ENCODE data around the gene SLC1A3.
"Not testable (repeated sequence)": the region's sequence is repeated elsewhere in the genome, so short reads cannot be mapped to it uniquely, and the experiment has no call there.

SLC1A3 gene

DNA sequence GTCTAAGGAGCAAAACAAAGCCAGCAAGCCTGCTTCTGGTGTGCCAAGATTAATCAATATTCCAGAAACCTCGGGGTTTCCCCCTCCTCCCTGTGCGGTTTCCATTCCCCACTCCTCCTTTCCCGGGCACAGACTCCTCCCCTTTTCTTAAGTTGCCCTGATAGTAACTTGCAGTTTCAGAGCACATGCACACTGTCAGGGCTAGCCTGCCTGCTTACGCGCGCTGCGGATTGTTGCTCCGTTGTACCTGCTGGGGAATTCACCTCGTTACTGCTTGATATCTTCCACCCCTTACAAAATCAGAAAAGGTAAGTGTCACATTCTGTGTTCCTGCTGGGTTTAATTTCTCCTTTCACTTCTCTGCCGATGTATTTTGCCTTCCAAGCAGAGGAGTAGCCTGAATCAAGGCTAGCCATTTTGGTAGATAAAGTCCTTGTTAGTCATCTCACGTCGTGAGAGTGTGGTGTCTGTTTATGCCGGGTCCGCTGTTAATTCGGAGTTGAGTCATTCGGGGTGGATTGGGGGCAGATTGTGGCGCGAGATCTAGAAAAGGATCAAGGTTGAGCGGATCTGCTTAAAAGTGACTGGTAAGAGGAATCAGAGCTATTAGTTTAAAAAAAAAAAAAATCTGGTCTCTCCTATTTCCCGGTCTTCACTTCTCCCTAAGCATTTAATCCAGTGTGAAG, at the start of gene SLC1A3:
Gene SLC1A3, plus strand, starts transcription at position 179 of the 686 bp plus-strand sequence. CDS start 1,818 bp downstream, outside the sequence.
- Mint-ChIP-seq H3K4me1 (ENCODE audit: low read depth) (peaks cover 15% of the 10 kb centered on the region), H3K27me3 (ENCODE audit: low read depth) (peaks cover 59% of the 10 kb centered on the region), H3K36me3 (ENCODE audit: low read depth) (no peaks in the 10 kb centered on the region), H3K4me3 (peak within 1 kb of the TSS; percentile 62), H3K9me3 (no peaks in the 10 kb centered on the region), H3K27ac (no peak within 1 kb of the TSS)
- peak; percentile 63 for DNase-seq (ENCODE audit: low spot score)

DNA sequence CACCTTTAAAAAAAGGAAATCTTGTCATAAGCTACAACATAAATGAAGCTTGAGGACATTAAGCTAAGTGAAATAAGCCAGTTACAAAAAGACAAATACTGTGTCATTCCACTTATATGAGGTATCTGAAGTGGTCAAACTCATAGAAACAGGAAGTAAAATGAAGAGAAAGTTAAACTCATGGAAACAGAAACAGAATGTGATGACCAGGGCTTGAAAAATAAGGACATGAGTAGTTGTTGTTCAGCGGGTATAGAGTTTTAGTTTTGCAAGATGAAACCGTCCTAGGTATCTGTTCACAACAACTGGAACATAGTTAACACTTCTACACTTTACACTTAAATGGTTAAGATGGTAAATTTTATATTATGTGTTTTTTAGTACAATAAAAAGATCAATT, 47.8 kb upstream of the SLC1A3 start:
- Mint-ChIP-seq H3K27ac (no peak overlapping the region), H3K36me3 (ENCODE audit: low read depth) (no peaks in the 10 kb centered on the region), H3K27me3 (ENCODE audit: low read depth) (no peaks in the 10 kb centered on the region), H3K4me3 (no peak overlapping the region), H3K4me1 (ENCODE audit: low read depth) (no peaks in the 10 kb centered on the region), H3K9me3 (no peaks in the 10 kb centered on the region)
- DNase-seq (ENCODE audit: low spot score) = no peak

- no peak for DNase-seq (ENCODE audit: low spot score)
- no peaks in the 10 kb centered on the region for H3K4me1 Mint-ChIP-seq (ENCODE audit: low read depth)
- H3K36me3 Mint-ChIP-seq (ENCODE audit: low read depth) = no peaks in the 10 kb centered on the region
- H3K9me3 Mint-ChIP-seq = no peaks in the 10 kb centered on the region
- no peaks in the 10 kb centered on the region for H3K27me3 Mint-ChIP-seq (ENCODE audit: low read depth)
- no peak overlapping the region for H3K27ac Mint-ChIP-seq
- H3K4me3 Mint-ChIP-seq = no peak overlapping the region
These were observed 44.8 kb upstream of the SLC1A3 start for GRCh38 chr5:36561601-36562000.

GRCh38 chr5:36569491-36569890, 36.9 kb upstream of the SLC1A3 start:
- Mint-ChIP-seq H3K27ac (no peak overlapping the region), H3K4me1 (ENCODE audit: low read depth) (no peaks in the 10 kb centered on the region), H3K9me3 (no peaks in the 10 kb centered on the region)

GRCh38 chr5:36570301-36571095, 35.9 kb upstream of the SLC1A3 start:
- H3K27ac Mint-ChIP-seq = no peak overlapping the region
- no peaks in the 10 kb centered on the region for H3K4me1 Mint-ChIP-seq (ENCODE audit: low read depth)
- no peaks in the 10 kb centered on the region for H3K36me3 Mint-ChIP-seq (ENCODE audit: low read depth)
- no peak overlapping the region for H3K4me3 Mint-ChIP-seq
- no peaks in the 10 kb centered on the region for H3K9me3 Mint-ChIP-seq
- no peak for DNase-seq (ENCODE audit: low spot score)
- no peaks in the 10 kb centered on the region for H3K27me3 Mint-ChIP-seq (ENCODE audit: low read depth)

More at GRCh38 chr5:36569491-36569890, 36.9 kb upstream of the SLC1A3 start:
- H3K4me3 Mint-ChIP-seq = no peak overlapping the region
- DNase-seq (ENCODE audit: low spot score) = no peak
- no peaks in the 10 kb centered on the region for H3K27me3 Mint-ChIP-seq (ENCODE audit: low read depth)
- H3K36me3 Mint-ChIP-seq (ENCODE audit: low read depth) = no peaks in the 10 kb centered on the region

- Mint-ChIP-seq H3K27me3 (ENCODE audit: low read depth) (no peaks in the 10 kb centered on the region), H3K9me3 (no peaks in the 10 kb centered on the region), H3K4me3 (no peak overlapping the region), H3K4me1 (ENCODE audit: low read depth) (no peaks in the 10 kb centered on the region), H3K36me3 (ENCODE audit: low read depth) (no peaks in the 10 kb centered on the region), H3K27ac (no peak overlapping the region)
- DNase-seq (ENCODE audit: low spot score) = no peak
These were observed 34.9 kb upstream of the SLC1A3 start for GRCh38 chr5:36571401-36572042.

GRCh38 chr5:36573438-36573837, 33.0 kb upstream of the SLC1A3 start:
- H3K9me3 Mint-ChIP-seq = no peaks in the 10 kb centered on the region
- H3K27me3 Mint-ChIP-seq (ENCODE audit: low read depth) = no peaks in the 10 kb centered on the region
- H3K4me3 Mint-ChIP-seq = no peak overlapping the region
- DNase-seq (ENCODE audit: low spot score) = no peak
- no peak overlapping the region for H3K27ac Mint-ChIP-seq
- no peaks in the 10 kb centered on the region for H3K4me1 Mint-ChIP-seq (ENCODE audit: low read depth)
- no peaks in the 10 kb centered on the region for H3K36me3 Mint-ChIP-seq (ENCODE audit: low read depth)

GRCh38 chr5:36575361-36575781, 31.0 kb upstream of the SLC1A3 start:
- H3K27me3 Mint-ChIP-seq (ENCODE audit: low read depth) = peaks cover 2% of the 10 kb centered on the region
- H3K36me3 Mint-ChIP-seq (ENCODE audit: low read depth) = no peaks in the 10 kb centered on the region
- no peak for DNase-seq (ENCODE audit: low spot score)
- no peaks in the 10 kb centered on the region for H3K4me1 Mint-ChIP-seq (ENCODE audit: low read depth)
- H3K27ac Mint-ChIP-seq = no peak overlapping the region
- no peaks in the 10 kb centered on the region for H3K9me3 Mint-ChIP-seq
- no peak overlapping the region for H3K4me3 Mint-ChIP-seq

- H3K4me3 Mint-ChIP-seq = no peak overlapping the region
- DNase-seq (ENCODE audit: low spot score) = no peak
- no peaks in the 10 kb centered on the region for H3K9me3 Mint-ChIP-seq
- H3K36me3 Mint-ChIP-seq (ENCODE audit: low read depth) = no peaks in the 10 kb centered on the region
- peaks cover 2% of the 10 kb centered on the region for H3K27me3 Mint-ChIP-seq (ENCODE audit: low read depth)
- no peak overlapping the region for H3K27ac Mint-ChIP-seq
- no peaks in the 10 kb centered on the region for H3K4me1 Mint-ChIP-seq (ENCODE audit: low read depth)
These were observed 29.7 kb upstream of the SLC1A3 start for GRCh38 chr5:36576721-36577120.

GRCh38 chr5:36579858-36580257, 26.5 kb upstream of the SLC1A3 start:
- H3K4me3 Mint-ChIP-seq; H3K4me1 Mint-ChIP-seq (ENCODE audit: low read depth); H3K27ac Mint-ChIP-seq; H3K9me3 Mint-ChIP-seq; H3K36me3 Mint-ChIP-seq (ENCODE audit: low read depth); H3K27me3 Mint-ChIP-seq (ENCODE audit: low read depth); DNase-seq (ENCODE audit: low spot score): not testable (repeated sequence)

- no peak overlapping the region for H3K27ac Mint-ChIP-seq
- H3K9me3 Mint-ChIP-seq = no peaks in the 10 kb centered on the region
- no peak for DNase-seq (ENCODE audit: low spot score)
- no peaks in the 10 kb centered on the region for H3K4me1 Mint-ChIP-seq (ENCODE audit: low read depth)
- peaks cover 2% of the 10 kb centered on the region for H3K27me3 Mint-ChIP-seq (ENCODE audit: low read depth)
- no peak overlapping the region for H3K4me3 Mint-ChIP-seq
- H3K36me3 Mint-ChIP-seq (ENCODE audit: low read depth) = no peaks in the 10 kb centered on the region
These were observed 25.3 kb upstream of the SLC1A3 start for GRCh38 chr5:36581070-36581469.

DNA sequence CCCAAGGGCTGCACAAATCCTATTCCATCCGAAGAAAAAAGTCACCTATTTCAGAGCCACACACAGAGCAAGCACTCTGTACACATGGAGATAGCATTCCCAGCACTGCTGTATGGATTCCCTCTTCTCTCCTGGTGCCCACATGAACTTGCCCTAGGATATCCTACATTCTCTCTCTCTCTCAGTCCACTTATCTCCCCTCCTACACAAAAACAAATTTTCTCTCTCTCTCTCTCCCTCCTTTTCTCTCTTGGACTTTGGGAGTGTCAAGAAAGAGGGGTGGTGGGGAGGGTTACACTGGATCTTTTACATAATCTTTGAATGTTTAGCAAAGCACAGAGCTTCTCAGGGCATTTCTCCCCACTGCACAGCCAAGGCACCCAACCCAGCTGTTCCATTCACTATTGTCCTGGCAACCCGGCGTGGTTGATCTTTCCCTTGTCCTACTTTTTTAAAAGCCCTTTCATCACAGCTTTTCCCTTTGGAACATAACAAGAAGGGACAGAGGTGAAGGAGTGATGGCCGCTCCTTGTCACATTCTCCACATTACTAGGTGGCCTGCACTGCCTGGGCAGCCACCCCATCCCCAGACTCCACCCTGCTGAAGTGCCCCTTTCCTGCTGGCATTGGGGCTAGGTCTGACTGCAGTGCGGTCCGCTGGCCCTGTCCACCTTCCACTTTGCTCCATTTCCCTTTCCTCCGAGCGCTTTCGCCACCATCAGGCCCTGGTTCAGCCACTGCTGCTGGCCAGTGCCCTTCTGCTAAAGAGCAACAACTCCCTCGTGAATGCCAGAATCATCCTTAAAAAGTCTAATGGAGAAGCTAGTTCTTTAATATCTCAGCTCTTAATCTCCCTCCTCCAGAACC, 22.2 kb upstream of the SLC1A3 start:
- Mint-ChIP-seq H3K4me3 (no peak overlapping the region), H3K4me1 (ENCODE audit: low read depth) (no peaks in the 10 kb centered on the region), H3K9me3 (no peaks in the 10 kb centered on the region), H3K27ac (no peak overlapping the region), H3K36me3 (ENCODE audit: low read depth) (no peaks in the 10 kb centered on the region), H3K27me3 (ENCODE audit: low read depth) (peaks cover 2% of the 10 kb centered on the region)
- DNase-seq (ENCODE audit: low spot score) = no peak

- H3K27ac Mint-ChIP-seq = no peak overlapping the region
- DNase-seq (ENCODE audit: low spot score) = no peak
- H3K4me1 Mint-ChIP-seq (ENCODE audit: low read depth) = no peaks in the 10 kb centered on the region
- no peaks in the 10 kb centered on the region for H3K36me3 Mint-ChIP-seq (ENCODE audit: low read depth)
- no peaks in the 10 kb centered on the region for H3K27me3 Mint-ChIP-seq (ENCODE audit: low read depth)
- no peak overlapping the region for H3K4me3 Mint-ChIP-seq
- H3K9me3 Mint-ChIP-seq = no peaks in the 10 kb centered on the region
These were observed 20.7 kb upstream of the SLC1A3 start for GRCh38 chr5:36585701-36586100.

Measured in T-helper 2 cell treated with Interferon-gamma antibody and Interleukin-4, amounts not matched to agents 5 μg/mL and 100 μg/mL, for 36 hours (primary cell).